A549 (cell line): Measurements from ENCODE around the gene COL26A1. TPM values are rescaled to one million over a fixed set of nuclear protein-coding genes. Genes with fewer than 3 reads are reported as not detected.

ENCODE experiments used
- ATAC-seq, 2 experiments: fragments of 200-7000 bp in 1 of 2; fragments of >200 bp in 1 of 2; cut with Nextera tagmentation in 1 of 2; cut with Tn5 transposase in 1 of 2; 3 replicates each; pipeline versions ENCODE4 v1.8.0 to v1.9.1; 2018 to 2020; ENCODE audit warnings: mild to moderate bottlenecking in 1 of 2, moderate library complexity in 1 of 2
- CTCF ChIA-PET: fragments of 300-600 bp; sonication (Branson Sonifier 250); formaldehyde crosslinking; extraction: SDS; loops from one replicate; lab custom pipeline; 2021; ENCODE audit warnings: antibody characterized with exemption, inconsistent platforms; lab: Yijun Ruan, JAX
- POLR2A ChIA-PET: fragments of 350-600 bp; formaldehyde crosslinking; extraction: SDS; loops from one replicate; lab custom pipeline; 2021; ENCODE audit warnings: antibody characterized with exemption, inconsistent platforms; lab: Yijun Ruan, JAX
- DNase-seq, 2 experiments: peaks; one replicate each; pipeline versions ENCODE4 v3.0.0 to v3.0.0-alpha.2; 2011 to 2016; ENCODE audit warnings: low read depth in 1 of 2, low spot score in 1 of 2
- FAIRE-seq: peaks from 2 replicates; lab custom pipeline; 2011; peaks lifted over from hg19 to GRCh38; lab: Jason Lieb, UNC
- H3K27ac ChIP-seq, 2 experiments: fragments of >200 bp; sonication (Bioruptor Twin); formaldehyde crosslinking; 3 replicates each; pipeline ENCODE4 v1.5.1; 2016 to 2017
- H3K4me1 ChIP-seq: fragments of >200 bp; sonication (Bioruptor Twin); formaldehyde crosslinking; 3 replicates; pipeline ENCODE4 v1.6.1; 2016
- H3K4me2 ChIP-seq: fragments of >200 bp; sonication (Bioruptor Twin); formaldehyde crosslinking; 3 replicates; pipeline ENCODE4 v1.6.1; 2016
- H3K4me3 ChIP-seq: fragments of >200 bp; sonication (Bioruptor Twin); formaldehyde crosslinking; 3 replicates; pipeline ENCODE4 v1.5.1; 2016
- H3K9me3 ChIP-seq: fragments of >200 bp; sonication (Bioruptor Twin); formaldehyde crosslinking; 3 replicates; pipeline ENCODE4 v1.6.1; 2016
- CEBPB ChIP-seq, 2 experiments: fragments of >200 bp in 1 of 2; sonication (Bioruptor Twin) in 1 of 2; formaldehyde crosslinking in 1 of 2; IDR thresholded peaks; 2 replicates each; pipeline ENCODE4 v1.6.1; 2012 to 2016
- CHD4 ChIP-seq: fragments of 200-600 bp; sonication (generic); IDR thresholded peaks from 2 replicates; pipeline ENCODE4 v1.6.1; 2016; ENCODE audit warnings: antibody characterized with exemption, mild to moderate bottlenecking, borderline replicate concordance
- EHMT2 ChIP-seq: fragments of 200-600 bp; sonication (generic); IDR thresholded peaks from 2 replicates; pipeline ENCODE4 v1.6.1; 2016; ENCODE audit warnings: antibody characterized with exemption, low read depth, mild to moderate bottlenecking, moderate library complexity
- ESRRA ChIP-seq: fragments of 150-350 bp; IDR thresholded peaks from 2 replicates; pipeline ENCODE4 v1.6.1; 2014; ENCODE audit warnings: mild to moderate bottlenecking, low read length, borderline replicate concordance
- FOSB ChIP-seq: fragments of 250-450 bp; sonication (Bioruptor Pico); IDR thresholded peaks from 2 replicates; pipeline ENCODE4 v1.5.0; 2020; ENCODE audit warnings: mild to moderate bottlenecking, moderate library complexity
- FOSL2 ChIP-seq, 2 experiments: fragments of 450-650 bp in 1 of 2; fragments of >200 bp in 1 of 2; sonication (Bioruptor Twin) in 1 of 2; formaldehyde crosslinking; IDR thresholded peaks; 2 replicates each; pipeline versions ENCODE4 v1.5.0 to v1.6.1; 2016 to 2020; ENCODE audit warnings: mild to moderate bottlenecking in 1 of 2, moderate library complexity in 1 of 2
- FOXS1 ChIP-seq: fragments of 250-450 bp; sonication (Bioruptor Pico); IDR thresholded peaks from 2 replicates; pipeline ENCODE4 v1.5.0; 2020; ENCODE audit warnings: mild to moderate bottlenecking, moderate library complexity
- HDAC2 ChIP-seq: fragments of 200-600 bp; sonication (generic); IDR thresholded peaks from 2 replicates; pipeline ENCODE4 v1.6.1; 2016
- HMGXB4 ChIP-seq: fragments of 250-450 bp; sonication (Bioruptor Pico); IDR thresholded peaks from 2 replicates; pipeline ENCODE4 v1.5.0; 2021; ENCODE audit warnings: mild to moderate bottlenecking, moderate library complexity, borderline replicate concordance
- JUNB ChIP-seq: fragments of >200 bp; sonication (Bioruptor Twin); formaldehyde crosslinking; IDR thresholded peaks from 2 replicates; pipeline ENCODE4 v1.6.1; 2016
- KDM5A ChIP-seq: fragments of 200-600 bp; sonication (generic); IDR thresholded peaks from 2 replicates; pipeline ENCODE4 v1.6.1; 2016; ENCODE audit warnings: antibody characterized with exemption, mild to moderate bottlenecking
- MYC ChIP-seq: IDR thresholded peaks from 2 replicates; pipeline ENCODE4 v1.6.1; 2012; ENCODE audit warnings: mild to moderate bottlenecking, inconsistent platforms, low read length, improper control_type of control experiment, borderline replicate concordance
- POLR2A ChIP-seq: IDR thresholded peaks from 2 replicates; pipeline ENCODE4 v1.6.1; 2012; ENCODE audit warnings: mild to moderate bottlenecking, low read length
- POLR2AphosphoS2 ChIP-seq: conservative IDR thresholded peaks from 2 replicates; pipeline ENCODE4 v1.6.1; 2012; ENCODE audit warnings: low read length, improper control_type of control experiment, inconsistent platforms
- RNF2 ChIP-seq: fragments of 200-600 bp; sonication (generic); IDR thresholded peaks from 2 replicates; pipeline ENCODE4 v1.6.1; 2016; ENCODE audit warnings: low read depth, mild to moderate bottlenecking, antibody characterized with exemption, moderate library complexity, borderline replicate concordance
- SMC3 ChIP-seq: fragments of >200 bp; sonication (Bioruptor Twin); formaldehyde crosslinking; IDR thresholded peaks from 3 replicates; pipeline ENCODE4 v1.6.1; 2018; ENCODE audit warnings: inconsistent platforms
- TFCP2L1 ChIP-seq: fragments of 250-450 bp; sonication (Bioruptor Pico); IDR thresholded peaks from 2 replicates; pipeline ENCODE4 v1.5.0; 2021; ENCODE audit warnings: mild to moderate bottlenecking
- ZNF302 ChIP-seq: fragments of 250-450 bp; sonication (Bioruptor Pico); IDR thresholded peaks from 2 replicates; pipeline ENCODE4 v1.9.0; 2021; ENCODE audit warnings: inconsistent platforms, mild to moderate bottlenecking, moderate library complexity
- ZSCAN20 ChIP-seq: fragments of 250-450 bp; sonication (Bioruptor Pico); IDR thresholded peaks from 2 replicates; pipeline ENCODE4 v1.8.0; 2022; ENCODE audit warnings: mild to moderate bottlenecking, moderate library complexity
- WGBS: methylation state at CpG from one replicate; pipeline ENCODE4 v1.1.6; 2017; ENCODE audit errors: missing lambda C conversion rate; 5-methylcytosine and 5-hydroxymethylcytosine counted together
- polyA plus RNA-seq, 4 experiments: library from polyadenylated mRNA; depleted of rRNA in 3 of 4; stranded (reverse); fragments of >200 nt; fragmentation: RNase III in 1 of 4; extraction: RNeasy Plus Mini Kit Qiagen cat#74134 plus additional on column Dnase treatment in 1 of 4; gene quantifications; 2 replicates in 3 of 4; 3 replicates in 1 of 4; pipeline ENCODE4 v1.2.3, GENCODE V29; 2011 to 2017
- TF ChIP-seq, protein P1 (sequence below): fragments of >200 bp; sonication (Bioruptor Twin); formaldehyde crosslinking; IDR thresholded peaks from 2 replicates; pipeline ENCODE4 v1.6.1; 2016
- TF ChIP-seq, protein P2 (sequence below): fragments of >200 bp; sonication (Bioruptor Twin); formaldehyde crosslinking; IDR thresholded peaks from 3 replicates; pipeline ENCODE4 v1.5.1; 2016
- TF ChIP-seq, protein P3 (sequence below): fragments of 450-650 bp; IDR thresholded peaks from 2 replicates; pipeline ENCODE4 v1.6.1; 2014; ENCODE audit warnings: antibody characterized with exemption

The COL26A1 gene
- polyA plus RNA-seq, 2 of the 4 experiments (the other 2 are of a cell fraction), result 0.52 to 1.4 TPM

DNA sequence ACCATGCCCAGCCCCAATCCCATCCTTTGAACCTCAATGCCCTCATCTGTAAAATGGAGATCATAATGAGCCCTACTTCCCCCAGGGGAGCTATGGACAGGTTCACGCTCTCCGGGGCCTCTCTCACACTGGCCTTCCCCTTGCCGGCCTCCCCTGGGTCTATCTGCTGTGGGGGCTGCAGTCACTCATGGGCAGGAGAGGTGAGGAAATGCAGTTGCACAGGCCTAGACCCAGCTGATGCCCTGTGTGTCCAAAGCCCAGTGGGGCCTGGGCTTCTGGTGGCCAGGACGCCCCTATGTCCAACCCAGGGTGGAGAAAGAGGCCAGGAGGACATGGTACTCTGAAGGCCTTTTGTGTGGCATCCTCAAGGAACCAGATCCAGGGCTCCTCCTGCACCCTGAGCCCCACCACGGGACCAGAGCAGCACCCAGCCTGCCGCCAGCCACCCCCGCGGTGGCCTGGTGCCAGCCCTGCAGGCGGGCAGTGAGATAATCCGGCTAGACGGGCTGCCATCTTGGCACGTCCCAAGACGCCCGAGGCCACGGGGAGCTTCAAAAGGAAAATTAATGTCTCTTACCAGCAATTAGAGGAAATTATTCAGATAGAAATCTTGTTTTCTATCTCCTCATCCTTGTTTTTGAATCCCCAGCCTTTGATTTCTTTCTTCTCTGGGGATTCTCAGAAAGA lies 227.4 kb downstream of the COL26A1 start:
- Histone ChIP-seq H3K4me2 (no peak overlapping the region), H3K4me1 (peaks cover 6% of the 10 kb centered on the region; the same call in 2 of the 3 replicates), H3K9me3 (no peaks in the 10 kb centered on the region), H3K4me3 (no peak overlapping the region), H3K27ac (no peak overlapping the region)
- FAIRE-seq, result no peak
- ChIA-PET CTCF (interaction anchor here (0.9 to 3.5 kb wide), 5 partner anchors 12 to 682 kb away, joined by 3 to 24 read pairs (median 3); no protein-coding TSS in a partner anchor), POLR2A (no interaction called here)
- no peak for TF ChIP-seq FOSB (CRISPR knock-in tag)
- TF ChIP-seq ZSCAN20 (CRISPR knock-in tag), result no peak
- TF ChIP-seq JUNB, result no peak
- TF ChIP-seq CEBPB (IDR thresholded peaks at IDR 0.05), result no peak
- no peak for TF ChIP-seq FOXS1 (CRISPR knock-in tag)
- no peak for ATAC-seq
- DNase-seq, result no peak
- 87% methylated on average over 14 of the region's 15 CpGs for WGBS

DNA sequence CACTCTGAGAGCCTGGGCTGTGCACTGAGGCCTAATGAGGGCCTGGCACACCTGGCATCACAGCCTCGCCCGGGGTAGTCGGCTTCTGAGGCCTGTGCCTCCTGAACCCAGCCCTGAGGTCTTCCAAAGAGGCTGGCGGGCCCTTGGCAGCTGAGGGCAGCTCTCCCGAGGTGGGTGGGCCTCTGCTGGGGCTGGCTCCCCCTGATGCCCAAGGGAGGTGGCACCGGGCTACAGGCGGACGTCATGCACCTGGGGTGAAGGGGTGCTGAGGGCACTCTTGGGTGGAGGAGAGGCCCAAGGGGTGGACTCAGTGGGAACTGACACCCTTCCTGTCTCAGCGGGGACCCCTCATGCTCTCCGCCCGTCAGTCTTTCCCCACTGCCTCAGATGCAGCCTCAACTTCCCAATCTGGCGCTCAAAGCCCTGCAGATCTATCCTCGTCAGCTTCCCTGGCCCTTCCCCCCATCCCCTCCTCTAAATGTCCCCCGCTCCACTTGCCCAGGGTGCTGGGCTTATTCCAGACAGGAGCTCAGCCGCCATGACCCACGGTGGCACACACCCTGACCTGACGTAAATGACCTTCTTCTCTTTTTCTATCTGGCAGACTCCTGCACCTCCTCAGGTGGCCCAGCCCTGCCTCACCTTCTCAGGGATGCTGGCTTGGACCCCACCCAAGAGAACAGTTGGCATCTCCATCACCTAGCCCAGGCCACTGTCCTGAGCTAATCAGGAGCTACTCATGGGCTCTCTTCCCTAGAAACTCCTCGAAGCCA lies 228.2 kb downstream of the COL26A1 start:
- Histone ChIP-seq H3K9me3 (no peaks in the 10 kb centered on the region), H3K27ac (no peak overlapping the region), H3K4me3 (no peak overlapping the region), H3K4me2 (no peak overlapping the region), H3K4me1 (no peaks in the 10 kb centered on the region)
- POLR2A ChIA-PET, result no interaction called here
- DNase-seq (no peak), FAIRE-seq (no peak), ATAC-seq (no peak)
- CTCF ChIA-PET, result interaction anchor here (1.0 to 3.5 kb wide), 4 partner anchors 11 to 53 kb away, joined by 3 to 24 read pairs (median 3); no protein-coding TSS in a partner anchor
- TF ChIP-seq KDM5A (no peak), POLR2A (no peak), POLR2AphosphoS2 (no peak), ESRRA (no peak), HMGXB4 (CRISPR knock-in tag) (no peak), EHMT2 (no peak), JUNB (no peak), SMC3 (no peak), CHD4 (no peak)
- 80% methylated on average over 18 of the region's 18 CpGs for WGBS

GRCh38 chr7:101591504-101591903 lies 228.8 kb downstream of the COL26A1 start:
- TF ChIP-seq, protein P1, sequence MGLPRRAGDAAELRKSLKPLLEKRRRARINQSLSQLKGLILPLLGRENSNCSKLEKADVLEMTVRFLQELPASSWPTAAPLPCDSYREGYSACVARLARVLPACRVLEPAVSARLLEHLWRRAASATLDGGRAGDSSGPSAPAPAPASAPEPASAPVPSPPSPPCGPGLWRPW, result no peak
- TF ChIP-seq, all 56 proteins: peak for 0
- DNase-seq (no peak), ATAC-seq (no peak), FAIRE-seq (no peak)
- H3K4me2 ChIP-seq, result no peak overlapping the region
- H3K4me3 ChIP-seq, result no peak overlapping the region
- CTCF ChIA-PET, result interaction anchor here (1.0 to 3.5 kb wide), 2 partner anchors 10 to 48 kb away, joined by 3 to 24 read pairs; no protein-coding TSS in a partner anchor
- no peaks in the 10 kb centered on the region for H3K9me3 ChIP-seq
- POLR2A ChIA-PET, result no interaction called here
- no peak overlapping the region for H3K27ac ChIP-seq
- 28% methylated on average over 2 of the region's 2 CpGs for WGBS
- H3K4me1 ChIP-seq, result no peaks in the 10 kb centered on the region

GRCh38 chr7:101593556-101593955 lies 230.9 kb downstream of the COL26A1 start:
- no peak for DNase-seq
- no peak for ATAC-seq
- no peak for FAIRE-seq
- Histone ChIP-seq H3K27ac (no peak overlapping the region), H3K9me3 (no peaks in the 10 kb centered on the region), H3K4me2 (no peak overlapping the region), H3K4me1 (no peaks in the 10 kb centered on the region), H3K4me3 (no peak overlapping the region)
- WGBS, result 59% methylated on average over 6 of the region's 6 CpGs
- POLR2A ChIA-PET, result no interaction called here
- CTCF ChIA-PET, result interaction anchor here (0.7 to 1.8 kb wide), 2 partner anchors 9 to 226 kb away, joined by 3 to 5 read pairs; no protein-coding TSS in a partner anchor
- TF ChIP-seq TFCP2L1 (CRISPR knock-in tag) (no peak), HMGXB4 (CRISPR knock-in tag) (no peak), KDM5A (no peak), FOSB (CRISPR knock-in tag) (no peak), RNF2 (no peak), FOSL2 (IDR thresholded peaks at IDR 0.05) (no peak), FOSL2 (CRISPR knock-in tag; IDR thresholded peaks at IDR 0.05) (no peak), ZNF302 (CRISPR knock-in tag) (no peak), HDAC2 (no peak), MYC (no peak)
- TF ChIP-seq, protein P2, sequence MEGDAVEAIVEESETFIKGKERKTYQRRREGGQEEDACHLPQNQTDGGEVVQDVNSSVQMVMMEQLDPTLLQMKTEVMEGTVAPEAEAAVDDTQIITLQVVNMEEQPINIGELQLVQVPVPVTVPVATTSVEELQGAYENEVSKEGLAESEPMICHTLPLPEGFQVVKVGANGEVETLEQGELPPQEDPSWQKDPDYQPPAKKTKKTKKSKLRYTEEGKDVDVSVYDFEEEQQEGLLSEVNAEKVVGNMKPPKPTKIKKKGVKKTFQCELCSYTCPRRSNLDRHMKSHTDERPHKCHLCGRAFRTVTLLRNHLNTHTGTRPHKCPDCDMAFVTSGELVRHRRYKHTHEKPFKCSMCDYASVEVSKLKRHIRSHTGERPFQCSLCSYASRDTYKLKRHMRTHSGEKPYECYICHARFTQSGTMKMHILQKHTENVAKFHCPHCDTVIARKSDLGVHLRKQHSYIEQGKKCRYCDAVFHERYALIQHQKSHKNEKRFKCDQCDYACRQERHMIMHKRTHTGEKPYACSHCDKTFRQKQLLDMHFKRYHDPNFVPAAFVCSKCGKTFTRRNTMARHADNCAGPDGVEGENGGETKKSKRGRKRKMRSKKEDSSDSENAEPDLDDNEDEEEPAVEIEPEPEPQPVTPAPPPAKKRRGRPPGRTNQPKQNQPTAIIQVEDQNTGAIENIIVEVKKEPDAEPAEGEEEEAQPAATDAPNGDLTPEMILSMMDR, result no peak
- TF ChIP-seq, protein P3, sequence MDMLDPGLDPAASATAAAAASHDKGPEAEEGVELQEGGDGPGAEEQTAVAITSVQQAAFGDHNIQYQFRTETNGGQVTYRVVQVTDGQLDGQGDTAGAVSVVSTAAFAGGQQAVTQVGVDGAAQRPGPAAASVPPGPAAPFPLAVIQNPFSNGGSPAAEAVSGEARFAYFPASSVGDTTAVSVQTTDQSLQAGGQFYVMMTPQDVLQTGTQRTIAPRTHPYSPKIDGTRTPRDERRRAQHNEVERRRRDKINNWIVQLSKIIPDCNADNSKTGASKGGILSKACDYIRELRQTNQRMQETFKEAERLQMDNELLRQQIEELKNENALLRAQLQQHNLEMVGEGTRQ, result no peak
